Bronchial epithelial cell (primary cell): ENCODE measurements around the gene CFAP46. TPM values are rescaled to one million over a fixed set of nuclear protein-coding genes. Genes with fewer than 3 reads are reported as not detected.
"Not testable (repeated sequence)": the region's sequence is repeated elsewhere in the genome, so short reads cannot be mapped to it uniquely, and the experiment has no call there.

Source experiments
- DNase-seq: peaks from one replicate; pipeline ENCODE4 v3.0.0-alpha.2; 2010; ENCODE audit warnings: low read depth
- FAIRE-seq: peaks from 2 replicates; lab custom pipeline; 2011; peaks lifted over from hg19 to GRCh38; lab: Jason Lieb, UNC
- H3K27me3 ChIP-seq: 2 replicates; pipeline ENCODE4 v1.5.1; 2011; ENCODE audit warnings: low read length; ENCODE audit not compliant: control insufficient read depth, insufficient read depth
- H3K36me3 ChIP-seq: 2 replicates; pipeline ENCODE4 v1.5.1; 2011; ENCODE audit warnings: low read length; ENCODE audit not compliant: control insufficient read depth, insufficient read depth
- H3K4me3 ChIP-seq: 2 replicates; pipeline ENCODE4 v1.5.1; 2011; ENCODE audit warnings: mild to moderate bottlenecking, low read depth, low read length, control low read depth
- total RNA-seq: library from RNA; depleted of rRNA; stranded (reverse); fragments of >200 nt; gene quantifications from 2 replicates; pipeline ENCODE4 v1.2.1, GENCODE V29; 2014
- TF ChIP-seq, protein P1 (sequence below): IDR thresholded peaks from 2 replicates; pipeline ENCODE4 v1.5.1; 2011; ENCODE audit warnings: mild to moderate bottlenecking, moderate library complexity, low read length, control low read depth, inconsistent platforms; ENCODE audit not compliant: insufficient read depth, severe bottlenecking

The CFAP46 gene
- total RNA-seq, 1 donor from 2014 or later: 0.26 TPM

DNA sequence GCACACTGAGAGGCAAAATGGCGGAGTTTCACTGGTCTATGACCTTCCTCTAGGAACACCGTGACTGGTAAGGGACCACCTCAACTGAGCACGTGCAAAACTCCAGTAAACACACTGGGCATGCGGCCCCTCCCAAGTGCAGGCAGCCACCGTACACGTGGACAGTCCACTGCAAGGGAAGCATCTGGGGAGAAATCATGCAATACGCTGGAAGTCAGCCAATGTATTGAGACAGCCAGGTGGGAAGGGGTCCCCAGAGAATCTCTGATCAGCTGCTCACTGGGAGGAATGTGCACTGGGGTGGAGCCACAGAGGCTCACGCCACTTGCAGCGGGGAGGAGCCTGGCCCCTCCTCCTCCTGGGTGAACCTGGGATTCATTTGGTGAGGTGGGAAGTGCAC lies 49.3 kb downstream of the CFAP46 start:
- TF ChIP-seq, protein P1, sequence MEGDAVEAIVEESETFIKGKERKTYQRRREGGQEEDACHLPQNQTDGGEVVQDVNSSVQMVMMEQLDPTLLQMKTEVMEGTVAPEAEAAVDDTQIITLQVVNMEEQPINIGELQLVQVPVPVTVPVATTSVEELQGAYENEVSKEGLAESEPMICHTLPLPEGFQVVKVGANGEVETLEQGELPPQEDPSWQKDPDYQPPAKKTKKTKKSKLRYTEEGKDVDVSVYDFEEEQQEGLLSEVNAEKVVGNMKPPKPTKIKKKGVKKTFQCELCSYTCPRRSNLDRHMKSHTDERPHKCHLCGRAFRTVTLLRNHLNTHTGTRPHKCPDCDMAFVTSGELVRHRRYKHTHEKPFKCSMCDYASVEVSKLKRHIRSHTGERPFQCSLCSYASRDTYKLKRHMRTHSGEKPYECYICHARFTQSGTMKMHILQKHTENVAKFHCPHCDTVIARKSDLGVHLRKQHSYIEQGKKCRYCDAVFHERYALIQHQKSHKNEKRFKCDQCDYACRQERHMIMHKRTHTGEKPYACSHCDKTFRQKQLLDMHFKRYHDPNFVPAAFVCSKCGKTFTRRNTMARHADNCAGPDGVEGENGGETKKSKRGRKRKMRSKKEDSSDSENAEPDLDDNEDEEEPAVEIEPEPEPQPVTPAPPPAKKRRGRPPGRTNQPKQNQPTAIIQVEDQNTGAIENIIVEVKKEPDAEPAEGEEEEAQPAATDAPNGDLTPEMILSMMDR: no peak
- no peaks in the 10 kb centered on the region for H3K36me3 ChIP-seq
- H3K27me3 ChIP-seq: no peaks in the 10 kb centered on the region
- FAIRE-seq (no peak), DNase-seq (no peak)
- H3K4me3 ChIP-seq: no peak overlapping the region

DNA sequence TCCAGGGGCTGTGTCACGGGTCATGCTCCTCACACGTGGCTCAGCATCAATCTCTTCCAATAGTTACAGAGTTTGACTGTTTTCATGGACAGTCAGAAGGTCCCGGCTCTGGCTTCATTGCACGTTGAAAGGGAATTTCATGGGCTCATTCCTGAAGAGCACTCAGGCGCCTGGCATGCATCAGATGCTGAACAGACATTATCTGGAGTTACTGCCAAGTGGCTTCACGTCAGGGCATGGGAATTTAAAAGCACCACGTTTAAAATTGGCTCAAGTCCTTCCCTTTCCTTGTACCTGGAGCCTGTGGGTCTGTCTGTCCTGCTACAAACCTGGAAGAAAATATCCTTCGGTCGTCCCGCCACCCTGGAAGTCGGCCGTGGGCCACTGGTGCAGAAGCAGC lies 50.4 kb downstream of the CFAP46 start:
- no peak for DNase-seq
- Histone ChIP-seq H3K4me3 (no peak overlapping the region), H3K36me3 (no peaks in the 10 kb centered on the region), H3K27me3 (no peaks in the 10 kb centered on the region)
- TF ChIP-seq, protein P1: no peak
- FAIRE-seq: peak; percentile 64

- no peak for DNase-seq
- no peak for FAIRE-seq
These were observed 51.0 kb downstream of the CFAP46 start for GRCh38 chr10:132891368-132891767.

DNA sequence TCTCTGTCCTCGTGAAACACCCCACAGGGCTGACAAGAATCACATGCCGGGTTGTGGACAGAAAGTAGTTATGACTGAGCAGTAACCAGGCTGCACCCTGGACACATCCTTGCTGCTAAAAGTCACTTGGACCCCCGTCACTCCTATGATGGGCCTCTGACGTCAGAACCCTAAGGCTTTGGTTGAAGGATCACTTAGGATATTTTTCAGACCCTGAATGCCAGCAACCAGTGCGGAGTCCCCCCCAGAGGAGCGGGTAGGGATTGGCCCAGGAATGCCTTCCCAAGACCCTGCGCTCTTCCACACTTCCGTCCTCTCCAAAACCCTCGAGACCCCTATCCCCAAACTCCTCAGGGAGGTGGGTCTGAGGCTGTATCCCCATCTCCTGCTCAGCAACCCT lies 52.1 kb downstream of the CFAP46 start:
- H3K36me3 ChIP-seq: no peaks in the 10 kb centered on the region
- TF ChIP-seq, protein P1: no peak
- no peak for DNase-seq
- no peak for FAIRE-seq
- H3K27me3 ChIP-seq: no peaks in the 10 kb centered on the region
- H3K4me3 ChIP-seq: no peak overlapping the region

More at GRCh38 chr10:132891368-132891767, 51.0 kb downstream of the CFAP46 start:
- Histone ChIP-seq H3K4me3 (no peak overlapping the region), H3K27me3 (no peaks in the 10 kb centered on the region), H3K36me3 (no peaks in the 10 kb centered on the region)
- TF ChIP-seq, protein P1: no peak

DNA sequence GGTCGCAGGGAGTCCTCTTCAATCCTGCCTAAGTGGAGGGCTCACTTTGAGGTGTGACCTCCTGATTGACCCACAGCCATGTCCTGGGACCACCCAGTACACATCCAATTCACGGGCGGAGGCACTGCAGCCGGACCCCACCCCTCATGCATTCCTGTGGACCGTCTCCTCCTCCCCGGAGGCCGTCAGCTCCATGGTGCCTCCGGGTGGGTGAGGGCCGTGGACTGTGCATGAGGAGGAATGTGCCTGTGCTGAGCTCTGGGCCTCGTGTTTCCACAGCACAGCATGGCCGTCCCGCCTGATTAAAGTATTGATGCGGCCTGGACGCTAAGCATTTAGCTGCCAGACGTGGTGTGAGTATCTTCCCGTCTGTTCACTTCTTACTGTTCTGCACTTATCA lies 52.8 kb downstream of the CFAP46 start:
- TF ChIP-seq, protein P1: no peak
- DNase-seq (no peak), FAIRE-seq (no peak)
- no peaks in the 10 kb centered on the region for H3K27me3 ChIP-seq
- H3K4me3 ChIP-seq: no peak overlapping the region
- no peaks in the 10 kb centered on the region for H3K36me3 ChIP-seq

DNA sequence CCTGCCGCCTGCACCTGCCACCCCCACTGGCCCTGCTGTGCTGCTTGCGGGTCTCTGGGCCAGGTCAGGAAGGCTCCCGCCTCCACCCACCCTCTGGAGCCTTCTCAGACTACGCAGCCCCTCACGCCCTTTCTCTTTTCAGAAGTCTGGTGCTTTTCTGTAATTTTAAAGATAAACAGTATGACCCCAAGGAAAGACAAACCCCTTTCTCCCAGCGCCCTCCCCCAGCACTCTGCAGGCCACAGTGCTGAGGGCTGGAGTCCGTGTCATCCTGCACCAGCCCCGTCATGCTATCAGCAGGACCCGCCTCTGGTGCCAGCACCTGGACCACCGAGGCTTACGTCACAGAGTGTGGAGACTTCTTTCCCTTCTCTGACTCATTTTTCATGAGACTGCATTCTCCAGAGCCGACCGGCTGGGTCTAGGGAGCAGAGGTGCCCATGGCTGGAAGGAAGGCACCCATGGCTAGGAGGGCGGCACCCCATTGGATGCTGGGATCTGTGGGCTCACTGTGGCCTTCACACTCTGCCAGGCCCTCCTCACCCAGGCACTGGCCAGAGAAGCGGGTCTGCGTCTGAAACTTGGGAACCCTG lies 53.4 kb downstream of the CFAP46 start:
- no peaks in the 10 kb centered on the region for H3K36me3 ChIP-seq
- FAIRE-seq: no peak
- no peak overlapping the region for H3K4me3 ChIP-seq
- TF ChIP-seq, protein P1: no peak
- DNase-seq: no peak
- H3K27me3 ChIP-seq: no peaks in the 10 kb centered on the region

DNA sequence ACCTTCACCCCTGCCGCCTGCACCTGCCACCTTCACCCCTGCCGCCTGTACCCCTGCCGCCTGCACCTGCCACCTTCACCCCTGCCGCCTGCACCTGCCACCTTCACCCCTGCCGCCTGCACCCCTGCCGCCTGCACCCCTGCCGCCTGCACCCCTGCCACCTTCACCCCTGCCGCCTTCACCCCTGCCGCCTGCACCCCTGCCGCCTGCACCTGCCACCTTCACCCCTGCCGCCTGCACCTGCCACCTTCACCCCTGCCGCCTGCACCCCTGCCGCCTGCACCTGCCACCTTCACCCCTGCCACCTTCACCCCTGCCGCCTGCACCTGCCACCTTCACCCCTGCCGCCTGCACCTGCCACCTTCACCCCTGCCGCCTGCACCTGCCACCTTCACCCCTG lies 53.9 kb downstream of the CFAP46 start:
- not testable (repeated sequence) for FAIRE-seq, H3K4me3 ChIP-seq, H3K36me3 ChIP-seq, H3K27me3 ChIP-seq, DNase-seq
